ENCODE results near the gene SAPCD2. TPM values are rescaled to one million over a fixed set of nuclear protein-coding genes. Genes with fewer than 3 reads are reported as not detected.

Gene SAPCD2
- total RNA-seq, 1 experiment from 2014 or later = 57.5 TPM

DNA sequence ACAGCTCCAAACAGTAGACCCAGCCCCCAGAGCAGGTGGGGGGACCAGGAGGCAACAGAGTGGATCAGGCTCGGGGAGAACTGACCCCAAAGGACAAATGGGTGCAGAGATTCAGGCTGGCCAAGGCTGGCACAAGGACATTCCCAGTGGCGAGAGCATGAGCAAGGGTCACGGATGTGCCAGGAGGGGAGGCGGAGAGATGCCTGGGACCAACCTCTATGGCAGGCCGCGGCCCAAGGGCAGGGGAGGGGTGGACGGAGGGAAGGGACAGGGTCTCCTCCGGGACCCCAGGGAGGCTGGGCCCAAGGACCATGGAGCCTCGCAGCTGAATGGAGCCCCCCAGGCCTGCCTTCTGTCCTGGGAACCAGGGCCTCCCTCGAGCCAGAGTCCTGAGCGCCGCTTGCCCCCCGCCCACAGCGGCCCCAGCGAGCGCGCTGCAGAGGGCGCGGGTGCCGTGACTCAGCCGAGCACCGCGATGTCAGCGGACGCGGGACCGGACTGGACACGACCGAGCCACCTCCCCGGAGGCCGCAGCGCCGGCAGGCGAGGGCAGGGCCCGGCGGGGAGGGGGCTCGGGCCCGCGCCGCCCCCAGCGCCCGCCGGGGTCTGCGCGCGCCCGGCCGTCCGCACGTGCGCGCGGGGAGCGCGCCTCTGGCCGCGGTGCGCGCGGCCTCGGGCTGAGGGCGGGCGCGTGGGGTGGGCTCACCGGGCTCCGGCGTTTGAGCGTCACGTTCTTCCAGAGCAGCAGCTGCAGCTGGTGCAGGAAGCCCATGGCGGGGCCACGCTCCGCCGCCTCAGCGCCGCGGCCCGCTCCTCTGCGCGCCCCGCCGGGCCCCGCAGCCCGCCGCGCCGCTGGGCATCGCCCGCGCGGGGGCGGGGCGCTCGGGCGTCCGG is 42.7 kb downstream of the SAPCD2 start, which contains the start of gene ABCA2:
Gene ABCA2, minus strand, starts transcription at position 869 of the 894 bp plus-strand sequence. Its CDS starts 97 bp downstream, at position 772.
- POLR2A ChIA-PET = no interaction called here
- H3K4me1 Mint-ChIP-seq (ENCODE audit: low read depth, unreplicated experiment) = no peaks in the 10 kb centered on the region
- no peaks in the 10 kb centered on the region for H3K27me3 Mint-ChIP-seq (ENCODE audit: insufficient read depth, unreplicated experiment)
- Histone ChIP-seq H3K36me3 (ENCODE audit: control insufficient read depth, insufficient read depth, low read length) (no peaks in the 10 kb centered on the region), H3K4me1 (peaks cover 14% of the 10 kb centered on the region), H3K27me3 (replicated peaks; ENCODE audit: control insufficient read depth, insufficient read depth, low read length) (no peaks in the 10 kb centered on the region), H3K4me3 (ENCODE audit: low read depth, low read length) (peak within 1 kb of the TSS; percentile 75), H3K9me3 (no peaks in the 10 kb centered on the region)
- H3K4me3 Mint-ChIP-seq (ENCODE audit: unreplicated experiment) = peak within 1 kb of the TSS; percentile 82
- H3K36me3 Mint-ChIP-seq (ENCODE audit: insufficient read depth, unreplicated experiment) = peaks cover 5% of the 10 kb centered on the region
- H3K9me3 Mint-ChIP-seq (ENCODE audit: unreplicated experiment) = no peaks in the 10 kb centered on the region
- DNase-seq = peak in 1 of 2 experiments; percentile 51
- peak within 1 kb of the TSS; percentile 42 for H3K27ac Mint-ChIP-seq (ENCODE audit: unreplicated experiment)
- no TSS peak for BruUV-seq (replicated peaks)
- CTCF ChIA-PET = interaction anchor here (1.9 to 3.6 kb wide), 2 partner anchors 8 to 41 kb away, joined by 6 to 42 read pairs; partner anchors contain the start of gene SAPCD2
- TF ChIP-seq, protein P1, sequence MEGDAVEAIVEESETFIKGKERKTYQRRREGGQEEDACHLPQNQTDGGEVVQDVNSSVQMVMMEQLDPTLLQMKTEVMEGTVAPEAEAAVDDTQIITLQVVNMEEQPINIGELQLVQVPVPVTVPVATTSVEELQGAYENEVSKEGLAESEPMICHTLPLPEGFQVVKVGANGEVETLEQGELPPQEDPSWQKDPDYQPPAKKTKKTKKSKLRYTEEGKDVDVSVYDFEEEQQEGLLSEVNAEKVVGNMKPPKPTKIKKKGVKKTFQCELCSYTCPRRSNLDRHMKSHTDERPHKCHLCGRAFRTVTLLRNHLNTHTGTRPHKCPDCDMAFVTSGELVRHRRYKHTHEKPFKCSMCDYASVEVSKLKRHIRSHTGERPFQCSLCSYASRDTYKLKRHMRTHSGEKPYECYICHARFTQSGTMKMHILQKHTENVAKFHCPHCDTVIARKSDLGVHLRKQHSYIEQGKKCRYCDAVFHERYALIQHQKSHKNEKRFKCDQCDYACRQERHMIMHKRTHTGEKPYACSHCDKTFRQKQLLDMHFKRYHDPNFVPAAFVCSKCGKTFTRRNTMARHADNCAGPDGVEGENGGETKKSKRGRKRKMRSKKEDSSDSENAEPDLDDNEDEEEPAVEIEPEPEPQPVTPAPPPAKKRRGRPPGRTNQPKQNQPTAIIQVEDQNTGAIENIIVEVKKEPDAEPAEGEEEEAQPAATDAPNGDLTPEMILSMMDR (IDR thresholded peaks at IDR 0.05; ENCODE audit: insufficient read depth in 1 of 2, low read depth in 1 of 2, low read length in 1 of 2, severe bottlenecking in 1 of 2, unreplicated experiment in 1 of 2) = no peak
- intact Hi-C loops (cut with micrococcal nuclease; ENCODE audit: unreplicated experiment) = loop anchor here (2.0 kb wide), 1 partner anchor 79 kb away; no protein-coding TSS in a partner anchor

DNA sequence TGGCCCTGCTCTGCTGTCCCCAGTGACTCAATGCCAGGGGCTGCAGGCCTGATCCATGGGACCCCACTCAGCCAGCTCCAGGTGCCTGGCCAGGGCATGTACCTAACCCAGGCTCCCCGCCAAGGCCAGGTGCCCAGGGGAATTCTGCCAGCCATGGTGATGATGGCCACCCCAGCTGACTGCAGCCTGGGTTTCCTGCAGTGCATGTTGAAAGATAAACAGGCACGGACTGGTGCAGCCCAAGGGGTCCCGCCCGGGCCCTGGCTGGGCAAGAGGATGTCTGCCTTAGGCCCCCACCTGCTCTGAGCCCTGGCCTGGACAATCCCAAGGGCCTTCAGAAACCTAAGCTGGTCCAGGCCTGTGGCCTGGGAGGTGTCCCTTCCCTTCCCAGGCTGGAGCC is 43.5 kb downstream of the SAPCD2 start:
- POLR2A ChIA-PET = no interaction called here

DNA sequence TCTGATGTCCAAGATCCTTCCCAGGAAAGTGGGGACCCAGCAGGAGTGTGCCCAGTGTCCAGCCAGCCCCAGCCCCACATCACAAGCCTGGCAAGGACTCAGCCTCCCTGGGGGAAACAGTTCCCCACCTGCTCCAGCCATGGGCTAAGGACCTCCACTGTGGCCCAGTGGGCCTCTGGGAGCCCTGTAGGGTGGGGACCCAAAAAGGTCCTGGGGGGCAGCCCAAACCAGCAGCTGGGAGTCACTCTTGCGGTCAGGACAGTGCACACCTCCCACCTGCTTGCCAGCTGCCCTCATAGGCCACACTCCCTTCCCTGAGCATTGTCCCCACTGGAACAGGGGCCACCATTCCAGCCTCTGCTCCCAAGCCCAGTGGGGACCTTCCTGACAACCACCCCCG is 44.0 kb downstream of the SAPCD2 start:
- Mint-ChIP-seq H3K27ac (ENCODE audit: unreplicated experiment) (no peak overlapping the region), H3K4me3 (ENCODE audit: unreplicated experiment) (no peak overlapping the region), H3K4me1 (ENCODE audit: low read depth, unreplicated experiment) (peaks cover 4% of the 10 kb centered on the region), H3K27me3 (ENCODE audit: insufficient read depth, unreplicated experiment) (no peaks in the 10 kb centered on the region), H3K9me3 (ENCODE audit: unreplicated experiment) (no peaks in the 10 kb centered on the region), H3K36me3 (ENCODE audit: insufficient read depth, unreplicated experiment) (peaks cover 15% of the 10 kb centered on the region)
- TF ChIP-seq, protein P1 (IDR thresholded peaks at IDR 0.05; ENCODE audit: insufficient read depth in 1 of 2, low read depth in 1 of 2, low read length in 1 of 2, severe bottlenecking in 1 of 2, unreplicated experiment in 1 of 2) = no peak
- H3K4me3 ChIP-seq (ENCODE audit: low read depth, low read length) = no peak overlapping the region
- intact Hi-C loops (cut with micrococcal nuclease; ENCODE audit: unreplicated experiment) = no loop called here
- peaks cover 1% of the 10 kb centered on the region; the same call in 1 of the 2 replicates for H3K36me3 ChIP-seq (ENCODE audit: control insufficient read depth, insufficient read depth, low read length)
- BruUV-seq (replicated peaks) = no TSS peak
- H3K9me3 ChIP-seq = no peaks in the 10 kb centered on the region
- CTCF ChIA-PET = interaction anchor here (1.9 kb wide), 1 partner anchor 9 kb away, joined by 6 read pairs; no protein-coding TSS in a partner anchor
- H3K4me1 ChIP-seq = peaks cover 20% of the 10 kb centered on the region
- no peaks in the 10 kb centered on the region for H3K27me3 ChIP-seq (replicated peaks; ENCODE audit: control insufficient read depth, insufficient read depth, low read length)
- no peak for DNase-seq
- POLR2A ChIA-PET = no interaction called here

More for the DNA sequence above, 43.5 kb downstream of the SAPCD2 start:
- H3K27me3 ChIP-seq (replicated peaks; ENCODE audit: control insufficient read depth, insufficient read depth, low read length) = no peaks in the 10 kb centered on the region
- Mint-ChIP-seq H3K27me3 (ENCODE audit: insufficient read depth, unreplicated experiment) (no peaks in the 10 kb centered on the region), H3K27ac (ENCODE audit: unreplicated experiment) (no peak overlapping the region), H3K4me3 (ENCODE audit: unreplicated experiment) (peak overlapping the region; percentile 82), H3K9me3 (ENCODE audit: unreplicated experiment) (no peaks in the 10 kb centered on the region), H3K4me1 (ENCODE audit: low read depth, unreplicated experiment) (peaks cover 4% of the 10 kb centered on the region), H3K36me3 (ENCODE audit: insufficient read depth, unreplicated experiment) (peaks cover 11% of the 10 kb centered on the region)
- no TSS peak for BruUV-seq (replicated peaks)
- DNase-seq = no peak
- peaks cover 1% of the 10 kb centered on the region; the same call in 1 of the 2 replicates for H3K36me3 ChIP-seq (ENCODE audit: control insufficient read depth, insufficient read depth, low read length)
- TF ChIP-seq, protein P1 (IDR thresholded peaks at IDR 0.05; ENCODE audit: insufficient read depth in 1 of 2, low read depth in 1 of 2, low read length in 1 of 2, severe bottlenecking in 1 of 2, unreplicated experiment in 1 of 2) = no peak
- CTCF ChIA-PET = interaction anchor here (1.9 to 3.6 kb wide), 2 partner anchors 8 to 42 kb away, joined by 6 to 42 read pairs; partner anchors contain the start of gene SAPCD2
- H3K4me1 ChIP-seq = peaks cover 20% of the 10 kb centered on the region
- H3K4me3 ChIP-seq (ENCODE audit: low read depth, low read length) = peak overlapping the region; percentile 49
- intact Hi-C loops (cut with micrococcal nuclease; ENCODE audit: unreplicated experiment) = no loop called here
- H3K9me3 ChIP-seq = no peaks in the 10 kb centered on the region

All from Caco-2 (cell line).